SK-N-SH (cell line): ENCODE results near the gene RAB3C. TPM values are rescaled to one million over a fixed set of nuclear protein-coding genes. Genes with fewer than 3 reads are reported as not detected.

ENCODE experiments used
- CTCF ChIA-PET: fragments of 300-600, 350-600 bp; formaldehyde crosslinking; extraction: SDS; loops from one replicate; lab custom pipeline; 2021; lab: Yijun Ruan, JAX
- POLR2A ChIA-PET: fragments of 350-600 bp; sonication (Branson Sonifier 250); formaldehyde crosslinking; extraction: SDS; loops from one replicate; lab custom pipeline; 2020; ENCODE audit warnings: antibody characterized with exemption, inconsistent platforms; lab: Yijun Ruan, JAX
- DNase-seq: peaks from one replicate; pipeline ENCODE4 v3.0.0; 2012
- H2AFZ ChIP-seq: fragments of 200-600 bp; sonication (generic); 2 replicates; pipeline ENCODE4 v1.8.1; 2016; ENCODE audit warnings: antibody characterized with exemption, mild to moderate bottlenecking, low read depth
- H3F3A ChIP-seq: fragments of 200-600 bp; sonication (generic); replicated peaks from 2 replicates; pipeline ENCODE3; 2016; ENCODE audit warnings: antibody characterized with exemption, mild to moderate bottlenecking; ENCODE audit not compliant: insufficient read depth
- H3K27ac ChIP-seq, 2 experiments: fragments of 200-500 bp in 1 of 2; fragments of 200-600 bp in 1 of 2; sonication (Bioruptor generic) in 1 of 2; sonication (generic), shearing (Covaris generic) in 1 of 2; 2 replicates each; pipeline versions ENCODE4 v1.5.1 to v1.6.1; 2014 to 2016; ENCODE audit warnings: low read depth in 2 of 2, inconsistent platforms in 1 of 2, low read length in 1 of 2, mild to moderate bottlenecking in 1 of 2, mixed read lengths in 1 of 2
- H3K27me3 ChIP-seq: fragments of 200-600 bp; sonication (generic), shearing (Covaris generic); 2 replicates; pipeline ENCODE4 v1.6.1; 2016; ENCODE audit warnings: mixed run types; ENCODE audit not compliant: insufficient read depth
- H3K36me3 ChIP-seq, 2 experiments: fragments of 200-500 bp in 1 of 2; fragments of 200-600 bp in 1 of 2; sonication (Bioruptor generic) in 1 of 2; sonication (generic) in 1 of 2; replicated peaks in 1 of 2; 2 replicates each; pipeline versions ENCODE3 to v1.5.1; 2014 to 2016; ENCODE audit warnings: low read length in 1 of 2, mild to moderate bottlenecking in 1 of 2; ENCODE audit not compliant: insufficient read depth in 2 of 2, control insufficient read depth in 1 of 2
- H3K4me1 ChIP-seq, 2 experiments: fragments of 200-500 bp in 1 of 2; fragments of 200-600 bp in 1 of 2; sonication (Bioruptor generic) in 1 of 2; sonication (generic), shearing (Covaris generic) in 1 of 2; 2 replicates each; pipeline versions ENCODE4 v1.5.1 to v1.6.1; 2014 to 2016; ENCODE audit warnings: low read depth in 1 of 2, low read length in 1 of 2, mixed run types in 1 of 2; ENCODE audit not compliant: insufficient read depth in 2 of 2, control insufficient read depth in 1 of 2
- H3K4me2 ChIP-seq: fragments of 200-600 bp; sonication (generic), shearing (Covaris generic); 2 replicates; pipeline ENCODE4 v1.6.1; 2017; ENCODE audit warnings: mixed run types
- H3K4me3 ChIP-seq, 2 experiments: fragments of 200-500 bp in 1 of 2; fragments of 200-600 bp in 1 of 2; sonication (Bioruptor generic) in 1 of 2; sonication (generic), shearing (Covaris generic) in 1 of 2; 2 replicates each; pipeline versions ENCODE4 v1.5.1 to v1.8.1; 2014 to 2016; ENCODE audit warnings: low read depth in 2 of 2, inconsistent platforms in 1 of 2, low read length in 1 of 2, mild to moderate bottlenecking in 1 of 2, mixed read lengths in 1 of 2, moderate library complexity in 1 of 2
- H3K79me2 ChIP-seq: fragments of 200-600 bp; sonication (generic); 2 replicates; pipeline ENCODE4 v1.8.1; 2017; ENCODE audit warnings: mild to moderate bottlenecking; ENCODE audit not compliant: insufficient read depth
- H3K9ac ChIP-seq: fragments of 200-600 bp; sonication (generic); 2 replicates; pipeline ENCODE4 v1.6.1; 2017; ENCODE audit warnings: mixed run types
- H3K9me2 ChIP-seq: fragments of 200-600 bp; sonication (generic); 2 replicates; pipeline ENCODE4 v1.6.1; 2017; ENCODE audit warnings: mixed run types
- H3K9me3 ChIP-seq: fragments of 200-600 bp; sonication (generic); 2 replicates; pipeline ENCODE4 v1.6.1; 2017; ENCODE audit warnings: mixed run types, mild to moderate bottlenecking, moderate library complexity
- H4K20me1 ChIP-seq: fragments of 200-600 bp; sonication (generic); 2 replicates; pipeline ENCODE4 v1.6.1; 2017; ENCODE audit warnings: mild to moderate bottlenecking, mixed run types; ENCODE audit not compliant: insufficient read depth
- EZH2phosphoT487 ChIP-seq: fragments of 200-600 bp; sonication (generic); IDR thresholded peaks from 2 replicates; pipeline ENCODE4 v1.6.1; 2017; ENCODE audit warnings: low read depth, mixed run types, mild to moderate bottlenecking, antibody characterized with exemption, moderate library complexity, borderline replicate concordance
- FOXJ3 ChIP-seq: sonication (generic); formaldehyde crosslinking; IDR thresholded peaks from 2 replicates; pipeline ENCODE4 v1.5.1; 2020; ENCODE audit warnings: mild to moderate bottlenecking, missing genetic modification reagents
- GATA2 ChIP-seq: sonication (generic); formaldehyde crosslinking; IDR thresholded peaks from 2 replicates; pipeline ENCODE4 v1.5.0; 2020; ENCODE audit warnings: mild to moderate bottlenecking, missing genetic modification reagents
- JUND ChIP-seq: IDR thresholded peaks from 2 replicates; pipeline ENCODE4 v1.4.0; 2012
- NRF1 ChIP-seq: IDR thresholded peaks from 2 replicates; pipeline ENCODE4 v1.6.1; 2012; ENCODE audit warnings: low read depth, mild to moderate bottlenecking, low read length
- PBX3 ChIP-seq: IDR thresholded peaks from 2 replicates; pipeline ENCODE4; 2012
- POLR2AphosphoS5 ChIP-seq: IDR thresholded peaks from 2 replicates; pipeline ENCODE4 v1.6.1; 2012; ENCODE audit warnings: low read depth, low read length
- RAD21 ChIP-seq: IDR thresholded peaks from 2 replicates; pipeline ENCODE4 v1.6.1; 2012; ENCODE audit warnings: mild to moderate bottlenecking, low read length
- RCOR1 ChIP-seq: fragments of 150-350 bp; IDR thresholded peaks from 2 replicates; pipeline ENCODE4 v1.6.1; 2017; ENCODE audit warnings: antibody characterized with exemption, low read length
- REST ChIP-seq: IDR thresholded peaks from 2 replicates; pipeline ENCODE4 v1.6.1; 2012; ENCODE audit warnings: mild to moderate bottlenecking, low read depth, low read length, moderate library complexity
- RXRA ChIP-seq: IDR thresholded peaks from 2 replicates; pipeline ENCODE4 v1.4.0; 2012; ENCODE audit warnings: low read depth, mild to moderate bottlenecking, borderline replicate concordance
- SIN3A ChIP-seq: IDR thresholded peaks from 2 replicates; pipeline ENCODE4 v1.6.1; 2012; ENCODE audit warnings: low read depth, mild to moderate bottlenecking, low read length, moderate library complexity, borderline replicate concordance
- TAF1 ChIP-seq: IDR thresholded peaks from 2 replicates; pipeline ENCODE4 v1.6.1; 2012; ENCODE audit warnings: low read depth, mild to moderate bottlenecking, low read length, moderate library complexity, borderline replicate concordance
- YY1 ChIP-seq: IDR thresholded peaks from 2 replicates; pipeline ENCODE4 v1.4.0; 2012; ENCODE audit warnings: low read depth, mild to moderate bottlenecking
- ZBTB33 ChIP-seq: IDR thresholded peaks from 2 replicates; pipeline ENCODE4 v1.4.0; 2012; ENCODE audit warnings: low read depth, borderline replicate concordance
- polyA plus RNA-seq, 3 experiments: library from polyadenylated mRNA; depleted of rRNA; stranded (reverse); fragments of >200 nt; gene quantifications; 2 replicates each; pipeline ENCODE4 v1.2.3, GENCODE V29; 2012
- TF ChIP-seq, protein P1 (sequence below): fragments of 150-350 bp; IDR thresholded peaks from 2 replicates; pipeline ENCODE4 v1.6.1; 2016; ENCODE audit warnings: mild to moderate bottlenecking, low read depth, low read length

The RAB3C gene
- polyA plus RNA-seq, 1 of the 3 experiments (the other 2 are of a cell fraction), result 0.03 TPM

DNA sequence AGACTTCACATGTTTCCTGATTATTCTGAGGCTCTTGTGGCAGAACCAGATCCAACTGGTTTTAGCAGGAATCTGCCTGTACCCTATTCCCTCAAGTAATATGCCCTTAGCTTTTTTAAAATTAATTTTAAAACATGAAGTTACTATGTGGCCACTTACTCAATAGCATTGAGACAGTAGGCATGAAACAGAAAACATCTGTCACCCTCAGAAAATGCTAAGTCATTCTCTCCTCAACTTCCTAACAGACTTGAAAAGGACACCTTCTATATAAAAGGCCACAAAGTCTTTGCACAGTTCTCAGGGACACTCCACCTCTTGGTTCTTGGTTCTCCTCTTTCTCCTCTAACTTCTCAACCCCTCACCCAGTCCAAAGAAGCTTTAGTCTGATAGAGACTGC, 277.8 kb downstream of the RAB3C start:
- no peak overlapping the region for H3K4me3 ChIP-seq
- TF ChIP-seq FOXJ3 (CRISPR knock-in tag) (no peak), RAD21 (no peak), YY1 (no peak), JUND (no peak), SIN3A (no peak), RXRA (no peak), RCOR1 (no peak), TAF1 (no peak), GATA2 (CRISPR knock-in tag) (no peak), EZH2phosphoT487 (no peak), ZBTB33 (no peak), REST (no peak), PBX3 (no peak), NRF1 (no peak), POLR2AphosphoS5 (no peak)
- TF ChIP-seq, protein P1, sequence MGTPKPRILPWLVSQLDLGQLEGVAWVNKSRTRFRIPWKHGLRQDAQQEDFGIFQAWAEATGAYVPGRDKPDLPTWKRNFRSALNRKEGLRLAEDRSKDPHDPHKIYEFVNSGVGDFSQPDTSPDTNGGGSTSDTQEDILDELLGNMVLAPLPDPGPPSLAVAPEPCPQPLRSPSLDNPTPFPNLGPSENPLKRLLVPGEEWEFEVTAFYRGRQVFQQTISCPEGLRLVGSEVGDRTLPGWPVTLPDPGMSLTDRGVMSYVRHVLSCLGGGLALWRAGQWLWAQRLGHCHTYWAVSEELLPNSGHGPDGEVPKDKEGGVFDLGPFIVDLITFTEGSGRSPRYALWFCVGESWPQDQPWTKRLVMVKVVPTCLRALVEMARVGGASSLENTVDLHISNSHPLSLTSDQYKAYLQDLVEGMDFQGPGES, result no peak
- TF ChIP-seq, all 33 proteins: peak for 0
- ChIA-PET CTCF (interaction anchor here (4.0 to 5.2 kb wide), 2 partner anchors 11 to 26 kb away, joined by 20 to 44 read pairs; no protein-coding TSS in a partner anchor), POLR2A (no interaction called here)
- no peak for DNase-seq
- no peak overlapping the region for H3K9ac ChIP-seq
- H3K9me2 ChIP-seq, result no peaks in the 10 kb centered on the region
- H2AFZ ChIP-seq, result no peak overlapping the region
- H3K27ac ChIP-seq, result no peak overlapping the region
- H3K27me3 ChIP-seq, result no peaks in the 10 kb centered on the region
- H4K20me1 ChIP-seq, result no peaks in the 10 kb centered on the region
- no peaks in the 10 kb centered on the region for H3F3A ChIP-seq
- H3K36me3 ChIP-seq, result no peaks in the 10 kb centered on the region
- no peak overlapping the region for H3K4me2 ChIP-seq
- H3K9me3 ChIP-seq, result no peaks in the 10 kb centered on the region
- no peaks in the 10 kb centered on the region for H3K79me2 ChIP-seq
- no peaks in the 10 kb centered on the region for H3K4me1 ChIP-seq
